Activated B cell treated with CpG ODN at 0.5 μM for 24 hours (primary cell): ENCODE results near the gene PPP6C. TPM values are rescaled to one million over a fixed set of nuclear protein-coding genes. Genes with fewer than 3 reads are reported as not detected.
"Not testable (repeated sequence)": the region's sequence is repeated elsewhere in the genome, so short reads cannot be mapped to it uniquely, and the experiment has no call there.

Source experiments
- ATAC-seq: fragments of 200-7000 bp; cut with Tn5 transposase; one replicate; pipeline ENCODE4 v1.10.0; 2021; ENCODE audit warnings: low read depth, mild to moderate bottlenecking, moderate library complexity
- CTCF ChIA-PET: fragments of 350-600 bp; sonication (Branson Sonifier 250); formaldehyde crosslinking; loops from one replicate; lab custom pipeline; 2021; ENCODE audit warnings: antibody characterized with exemption; lab: Charles Lee
- POLR2A ChIA-PET: fragments of 350-600 bp; sonication (Branson Sonifier 250); formaldehyde crosslinking; loops from one replicate; lab custom pipeline; 2021; ENCODE audit warnings: antibody characterized with exemption; lab: Charles Lee
- DNase-seq: peaks from one replicate; pipeline ENCODE4 v3.0.0; 2022
- H3K27ac Mint-ChIP-seq: one replicate; pipeline ENCODE4 v1.8.0; 2020; ENCODE audit warnings: mixed read lengths
- H3K27me3 Mint-ChIP-seq: one replicate; pipeline ENCODE4 v1.8.0; 2021; ENCODE audit warnings: mixed read lengths
- H3K36me3 Mint-ChIP-seq: one replicate; pipeline ENCODE4 v1.8.0; 2021; ENCODE audit warnings: low read depth, mixed read lengths
- H3K4me1 Mint-ChIP-seq: one replicate; pipeline ENCODE4 v1.8.0; 2021; ENCODE audit warnings: mixed read lengths
- H3K4me3 Mint-ChIP-seq: one replicate; pipeline ENCODE4 v1.8.0; 2020; ENCODE audit warnings: mild to moderate bottlenecking, mixed read lengths
- H3K9me3 Mint-ChIP-seq: one replicate; pipeline ENCODE4 v1.8.0; 2020; ENCODE audit warnings: mixed read lengths
- CTCF ChIP-seq: fragments of 200-600 bp; IDR thresholded peaks from one replicate; pipeline ENCODE4 v1.8.0; 2022; ENCODE audit warnings: antibody characterized with exemption, mild to moderate bottlenecking
- intact Hi-C: fragments of 100-400 bp; cut with micrococcal nuclease; formaldehyde crosslinking; loops from one replicate; pipeline ENCODE4 v1.15.1; 2024
- total RNA-seq: library from RNA; stranded (reverse); gene quantifications from 2 replicates; pipeline ENCODE4 v1.2.3, GENCODE V29; 2022

PPP6C gene
- total RNA-seq, 1 donor from 2014 or later: 41.2 TPM

- DNase-seq (no peak), ATAC-seq (no peak)
- no peak for TF ChIP-seq CTCF
- Mint-ChIP-seq H3K36me3 (peaks cover 39% of the 10 kb centered on the region), H3K4me3 (no peak overlapping the region), H3K9me3 (no peaks in the 10 kb centered on the region), H3K27me3 (no peaks in the 10 kb centered on the region), H3K27ac (no peak overlapping the region), H3K4me1 (peaks cover 56% of the 10 kb centered on the region)
- intact Hi-C loops: no loop called here
- POLR2A ChIA-PET: interaction anchor here (0.5 kb wide), 1 partner anchor 57 kb away, joined by 3 read pairs; no protein-coding TSS in a partner anchor
- CTCF ChIA-PET: no interaction called here
These were observed 8.7 kb downstream of the PPP6C start for GRCh38 chr9:125180876-125181275.

- H3K4me3 Mint-ChIP-seq, H3K27me3 Mint-ChIP-seq, POLR2A ChIA-PET, H3K9me3 Mint-ChIP-seq, CTCF ChIA-PET, H3K27ac Mint-ChIP-seq, ATAC-seq, intact Hi-C loops, DNase-seq: not testable (repeated sequence)
- Mint-ChIP-seq H3K4me1 (peaks cover 49% of the 10 kb centered on the region), H3K36me3 (peaks cover 36% of the 10 kb centered on the region)
These were observed 9.8 kb downstream of the PPP6C start for GRCh38 chr9:125179776-125180175.

- no peak overlapping the region for H3K27ac Mint-ChIP-seq
These were observed 11.7 kb downstream of the PPP6C start for GRCh38 chr9:125177888-125178287.

GRCh38 chr9:125176636-125177035 is 13.0 kb downstream of the PPP6C start:
- H3K27me3 Mint-ChIP-seq: no peaks in the 10 kb centered on the region
- TF ChIP-seq CTCF: no peak
- intact Hi-C loops: no loop called here

More at GRCh38 chr9:125177888-125178287, 11.7 kb downstream of the PPP6C start:
- no peaks in the 10 kb centered on the region for H3K27me3 Mint-ChIP-seq
- H3K9me3 Mint-ChIP-seq: no peaks in the 10 kb centered on the region
- POLR2A ChIA-PET: no interaction called here
- H3K4me1 Mint-ChIP-seq: peaks cover 48% of the 10 kb centered on the region
- ATAC-seq (no peak), DNase-seq (no peak)
- no peak overlapping the region for H3K4me3 Mint-ChIP-seq
- TF ChIP-seq CTCF: no peak
- H3K36me3 Mint-ChIP-seq: peaks cover 30% of the 10 kb centered on the region
- intact Hi-C loops: no loop called here
- CTCF ChIA-PET: no interaction called here

GRCh38 chr9:125172031-125172755 is 17.4 kb downstream of the PPP6C start:
- peak overlapping the region; percentile 9 for H3K27ac Mint-ChIP-seq
- intact Hi-C loops: no loop called here
- H3K27me3 Mint-ChIP-seq: no peaks in the 10 kb centered on the region

More at GRCh38 chr9:125176636-125177035, 13.0 kb downstream of the PPP6C start:
- H3K4me3 Mint-ChIP-seq: no peak overlapping the region
- ChIA-PET POLR2A (no interaction called here), CTCF (no interaction called here)
- ATAC-seq: no peak
- no peak overlapping the region for H3K27ac Mint-ChIP-seq
- DNase-seq: no peak
- H3K36me3 Mint-ChIP-seq: peaks cover 27% of the 10 kb centered on the region
- no peaks in the 10 kb centered on the region for H3K9me3 Mint-ChIP-seq
- H3K4me1 Mint-ChIP-seq: peaks cover 48% of the 10 kb centered on the region

More at GRCh38 chr9:125172031-125172755, 17.4 kb downstream of the PPP6C start:
- no peak for TF ChIP-seq CTCF
- DNase-seq: no peak
- no peak for ATAC-seq
- POLR2A ChIA-PET: no interaction called here
- Mint-ChIP-seq H3K36me3 (peaks cover 38% of the 10 kb centered on the region), H3K4me1 (peaks cover 22% of the 10 kb centered on the region), H3K4me3 (peak overlapping the region; percentile 5), H3K9me3 (no peaks in the 10 kb centered on the region)
- CTCF ChIA-PET: no interaction called here
